HG02642 (cell line): Measurements from ENCODE around the gene POLR1D.
"Not testable (repeated sequence)": the region's sequence is repeated elsewhere in the genome, so short reads cannot be mapped to it uniquely, and the experiment has no call there.

ENCODE experiments used
- ATAC-seq: cut with Tn5 transposase; IDR thresholded peaks from one replicate; pipeline ENCODE4 v1.9.1; 2021; ENCODE audit warnings: mild to moderate bottlenecking; ENCODE audit not compliant: unreplicated experiment, poor library complexity

Gene POLR1D

DNA sequence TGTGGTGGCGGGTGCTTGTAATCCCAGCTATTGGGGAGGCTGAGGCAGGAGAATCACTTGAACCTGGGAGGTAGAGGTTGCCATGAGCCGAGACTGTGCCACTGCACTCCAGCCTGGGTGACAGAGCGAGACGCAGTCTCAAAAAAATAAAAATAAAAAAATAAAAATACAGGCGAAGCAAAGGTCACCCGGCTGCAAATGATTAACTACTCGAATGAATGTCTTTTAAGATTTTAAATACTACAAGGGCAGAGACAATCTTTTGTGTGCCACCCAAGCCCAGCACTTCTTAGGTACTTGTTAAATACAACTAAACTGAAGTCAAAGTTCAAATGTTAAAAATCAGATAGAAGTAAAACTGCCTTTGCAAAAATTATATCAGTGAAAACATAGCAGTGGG, 8.1 kb upstream of the POLR1D start:
- no peak for ATAC-seq

DNA sequence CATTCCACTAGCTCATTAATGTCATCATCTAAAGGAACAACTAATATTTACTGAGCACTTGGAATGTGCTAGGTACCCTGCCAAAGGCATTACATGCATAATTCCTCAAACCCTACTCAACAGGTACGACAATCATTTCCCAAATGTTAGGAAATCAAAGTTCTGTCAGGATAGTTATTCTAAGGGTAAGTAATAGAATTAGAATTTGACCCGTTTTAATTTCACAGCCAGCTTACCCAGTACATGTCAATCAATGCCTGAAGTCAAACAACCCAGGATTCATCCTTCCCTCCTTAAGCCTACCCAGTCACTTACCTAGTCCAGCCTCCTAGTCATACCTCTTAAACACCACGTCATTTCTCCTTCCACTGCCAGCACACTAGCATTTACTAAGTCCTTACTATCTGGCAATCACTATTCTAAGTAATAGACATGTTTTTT, 3.8 kb upstream of the POLR1D start:
- no peak for ATAC-seq

DNA sequence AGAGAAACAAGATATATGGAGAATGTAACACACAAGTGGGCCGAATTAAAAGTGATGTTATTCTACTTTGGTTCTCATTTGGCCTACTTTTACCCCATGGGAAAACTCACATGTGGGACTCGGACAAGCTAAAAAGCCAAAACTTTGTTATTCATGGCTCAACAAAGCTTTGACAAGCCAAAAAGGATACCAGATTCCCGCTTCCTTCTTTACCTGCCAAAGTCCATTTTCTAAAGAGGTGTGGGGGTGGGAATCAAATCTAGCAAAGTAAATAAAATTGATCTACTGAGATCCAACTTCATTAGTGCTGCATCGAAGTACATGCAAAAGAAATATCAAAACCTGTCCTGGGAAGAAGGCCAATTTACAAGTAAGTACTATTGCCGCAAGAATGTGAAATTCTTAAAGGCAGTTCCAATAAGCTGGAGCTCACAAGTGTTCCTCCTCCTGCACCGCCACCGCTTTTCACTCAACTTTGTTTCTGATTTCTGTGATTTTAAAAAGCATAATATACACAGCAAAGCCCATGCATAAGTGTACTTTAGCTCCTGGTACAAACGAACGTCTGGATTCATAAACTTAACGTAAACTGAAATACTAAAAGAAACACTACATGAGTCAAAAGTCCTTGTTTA, 2.5 kb upstream of the POLR1D start:
- no peak for ATAC-seq

DNA sequence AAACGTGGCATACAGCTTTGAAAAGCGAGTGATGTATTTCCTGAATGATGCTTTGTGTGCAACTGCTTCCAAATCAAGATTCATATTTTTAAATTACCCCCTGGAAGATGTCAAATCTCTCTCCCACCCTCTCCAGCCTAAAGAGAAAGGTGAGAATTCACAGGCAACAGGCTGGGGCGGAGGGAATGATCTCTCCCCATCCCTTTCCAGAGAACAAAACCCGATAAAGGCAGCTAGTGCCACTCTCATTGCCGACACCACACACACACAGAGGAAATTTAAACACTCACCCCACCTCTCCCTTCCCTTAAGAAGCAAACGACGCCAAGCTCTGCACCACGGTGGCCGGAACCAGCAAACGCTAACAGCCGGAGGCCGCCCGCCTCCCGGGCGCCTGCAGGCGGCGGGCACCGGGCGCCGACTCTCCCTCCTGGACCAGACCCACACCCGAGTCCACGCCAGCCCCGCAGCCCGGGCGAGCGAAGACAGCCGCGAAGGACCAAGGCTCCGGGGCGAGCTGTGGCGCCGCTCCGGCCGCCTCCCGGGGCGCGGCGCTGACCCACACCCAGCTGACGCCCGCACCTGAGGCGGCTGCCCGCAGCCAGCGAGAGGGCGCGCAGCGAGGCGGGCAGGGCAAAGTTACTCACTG, 1.8 kb upstream of the POLR1D start:
- peak; percentile 35 for ATAC-seq

DNA sequence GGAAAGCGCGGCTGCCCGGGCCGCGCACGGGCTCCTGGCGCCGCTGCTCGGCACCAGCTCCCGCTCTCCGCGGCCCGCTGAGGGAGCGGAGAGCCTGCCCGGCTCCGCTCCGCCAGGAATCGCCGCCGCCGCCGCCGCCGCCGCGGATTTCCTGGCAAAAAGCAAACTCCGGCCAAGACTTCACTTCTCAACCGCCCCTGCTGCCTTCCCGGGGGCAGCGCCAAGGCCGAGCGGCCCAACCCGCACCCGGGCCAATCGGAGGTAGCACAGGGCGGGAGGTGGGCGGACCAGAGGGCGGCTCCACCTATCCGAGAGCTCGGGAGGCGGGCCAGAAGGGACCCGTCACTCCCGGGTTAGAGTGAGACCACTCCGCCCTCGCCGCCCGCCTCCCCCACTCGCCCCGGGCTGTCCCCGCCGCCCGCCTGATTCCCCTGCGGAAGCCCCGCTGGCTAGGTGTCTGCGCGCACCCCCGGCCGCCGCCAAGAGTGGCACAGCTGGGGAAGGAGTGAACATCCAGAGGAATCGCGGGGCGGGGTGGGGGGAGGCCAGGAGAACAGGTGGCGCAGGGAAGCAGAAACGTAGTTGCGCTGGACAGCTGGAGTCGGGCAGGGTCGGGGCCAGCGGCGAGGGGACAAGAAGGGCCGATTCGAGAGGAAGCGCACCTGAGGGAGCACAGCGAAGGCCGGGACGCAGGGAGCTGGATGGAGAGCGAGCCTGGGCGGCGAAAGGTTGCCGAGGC, 1.1 kb upstream of the POLR1D start, which contains the start of gene LNX2:
TSS of gene LNX2 (minus strand) at position 153 of the 739 bp plus-strand sequence. CDS start 38,826 bp downstream, outside the sequence.
- ATAC-seq, result peak; percentile 90

DNA sequence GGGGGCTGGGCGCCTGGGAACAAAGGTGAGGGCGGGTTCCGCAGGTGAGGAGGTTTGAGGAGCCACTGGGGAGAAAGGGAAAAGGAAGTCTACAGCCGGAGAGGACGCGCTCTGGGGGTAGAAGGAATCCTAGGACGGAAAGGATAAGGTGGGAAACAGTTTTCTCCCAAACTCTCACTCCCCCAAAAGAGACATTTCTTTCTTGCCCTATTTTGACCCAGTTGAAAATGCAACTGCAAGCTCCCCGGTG, 651 bp upstream of the POLR1D start:
- ATAC-seq, result no peak

DNA sequence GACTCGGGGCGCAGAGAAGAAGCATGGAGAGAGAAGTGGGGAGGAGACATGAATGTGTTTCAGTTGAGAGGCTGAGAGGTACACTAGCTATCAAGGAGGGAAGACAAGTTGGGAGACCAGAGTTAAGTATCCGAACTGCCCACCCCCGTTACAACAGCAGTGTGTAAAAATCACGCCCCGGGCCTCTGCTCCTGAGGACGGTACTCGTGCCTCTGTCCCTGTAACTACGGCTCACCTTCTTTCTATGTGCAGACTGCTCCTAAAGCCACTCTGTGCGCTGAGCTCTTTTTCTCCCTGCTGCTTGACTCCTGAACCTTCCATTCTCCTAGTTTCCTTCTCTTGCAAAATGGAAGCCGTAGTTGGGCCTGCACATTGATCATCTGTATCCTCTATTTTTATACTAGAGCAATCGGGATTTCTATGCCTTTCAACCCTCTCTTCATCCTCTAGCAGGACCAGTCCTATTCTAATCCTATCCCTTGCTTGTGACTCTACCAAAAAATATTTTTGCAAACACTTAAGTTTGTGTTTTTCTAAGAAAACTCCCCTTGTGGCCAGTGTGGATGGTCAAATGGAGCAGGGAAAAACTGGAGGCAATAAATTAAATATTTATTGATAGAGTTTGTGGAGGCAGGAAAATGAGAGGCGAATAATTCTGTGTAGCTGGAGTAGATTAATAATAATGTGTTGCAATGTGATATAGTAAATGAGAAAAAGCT, 569 bp downstream of the POLR1D start:
- peak; percentile 1 for ATAC-seq

DNA sequence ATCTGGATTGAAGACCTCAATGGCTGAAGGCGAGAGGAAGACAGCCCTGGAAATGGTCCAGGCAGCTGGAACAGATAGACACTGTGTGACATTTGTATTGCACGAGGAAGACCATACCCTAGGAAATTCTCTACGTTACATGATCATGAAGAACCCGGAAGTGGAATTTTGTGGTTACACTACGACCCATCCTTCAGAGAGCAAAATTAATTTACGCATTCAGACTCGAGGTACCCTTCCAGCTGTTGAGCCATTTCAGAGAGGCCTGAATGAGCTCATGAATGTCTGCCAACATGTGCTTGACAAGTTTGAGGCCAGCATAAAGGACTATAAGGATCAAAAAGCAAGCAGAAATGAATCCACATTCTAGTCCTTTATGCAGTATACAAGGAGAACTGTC, 1.2 kb downstream of the POLR1D start:
- no peak for ATAC-seq

DNA sequence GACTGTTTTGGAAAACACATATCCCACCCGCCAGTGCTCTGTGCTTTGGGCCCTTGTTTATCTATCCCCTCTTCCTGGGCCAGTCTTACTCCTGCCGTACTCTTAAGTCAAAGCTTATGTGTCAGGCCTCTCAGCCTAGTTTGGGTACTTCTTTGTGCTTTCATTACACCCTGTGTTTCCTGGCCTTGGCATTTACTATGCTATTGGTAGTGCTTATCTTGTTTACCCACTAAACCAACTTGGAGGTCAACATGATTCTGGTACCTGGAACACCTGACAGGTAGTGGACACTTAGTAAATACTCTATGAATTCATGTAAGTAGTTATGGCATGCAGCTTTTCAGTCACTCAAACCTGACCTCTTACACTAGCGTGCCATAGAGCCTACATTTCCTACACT, 2.4 kb downstream of the POLR1D start:
- no peak for ATAC-seq

DNA sequence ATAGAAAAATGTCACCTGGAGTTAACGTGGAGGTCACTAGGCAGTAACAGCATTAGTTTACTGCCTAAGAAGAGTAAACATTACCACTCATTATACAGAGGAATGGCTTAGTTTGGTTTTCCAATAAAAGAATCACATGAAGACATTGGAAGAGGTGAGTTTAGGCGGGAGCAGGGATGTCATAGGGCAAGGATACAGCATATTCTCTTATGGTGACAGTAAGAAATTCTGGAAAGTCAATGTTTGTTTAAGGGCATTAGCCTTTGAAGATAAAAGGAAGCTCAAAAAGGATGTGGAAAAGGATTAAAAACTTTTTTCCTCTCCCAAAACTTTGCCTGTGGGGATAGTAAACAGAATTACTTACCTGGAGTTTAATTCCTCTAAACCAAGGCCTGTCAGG, 4.1 kb downstream of the POLR1D start:
- no peak for ATAC-seq

DNA sequence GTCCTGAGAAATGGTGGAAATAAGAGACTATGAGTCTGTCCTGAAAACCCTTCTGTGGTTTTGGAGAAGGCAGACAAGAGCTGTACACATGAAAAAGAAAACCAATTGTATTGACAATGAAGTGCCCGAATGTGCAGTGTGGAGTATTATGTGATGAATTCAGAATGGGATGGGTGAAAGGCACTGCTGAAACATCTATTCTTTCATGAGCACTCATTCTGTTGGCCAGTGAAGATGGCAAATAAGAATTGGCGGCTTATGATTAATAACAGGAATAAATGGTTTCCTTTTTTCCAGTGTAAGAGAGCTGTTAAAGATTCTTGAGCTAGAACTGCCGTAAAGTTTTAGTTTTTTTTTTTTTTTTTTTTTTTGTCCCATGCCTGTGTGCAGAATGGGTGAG, 5.7 kb downstream of the POLR1D start:
- ATAC-seq, result no peak

DNA sequence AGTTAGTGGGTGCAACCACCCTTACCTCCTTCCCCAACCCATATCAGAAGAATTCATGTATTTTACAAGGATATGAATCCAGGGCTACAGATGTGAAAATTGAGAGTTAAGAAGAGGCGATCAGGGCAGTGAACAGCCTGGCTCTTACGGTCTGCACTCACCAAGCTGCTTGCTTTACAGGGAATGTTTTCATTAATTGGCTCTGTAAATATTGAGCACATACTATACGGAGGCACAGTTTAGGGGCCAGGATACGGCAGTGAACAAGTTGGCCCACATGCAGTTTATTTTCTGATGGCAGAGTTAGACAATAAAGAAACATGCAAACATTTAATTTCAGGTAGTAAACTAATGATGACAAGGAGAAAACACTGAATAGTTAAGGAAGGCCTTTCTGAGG, 6.4 kb downstream of the POLR1D start:
- ATAC-seq, result no peak

DNA sequence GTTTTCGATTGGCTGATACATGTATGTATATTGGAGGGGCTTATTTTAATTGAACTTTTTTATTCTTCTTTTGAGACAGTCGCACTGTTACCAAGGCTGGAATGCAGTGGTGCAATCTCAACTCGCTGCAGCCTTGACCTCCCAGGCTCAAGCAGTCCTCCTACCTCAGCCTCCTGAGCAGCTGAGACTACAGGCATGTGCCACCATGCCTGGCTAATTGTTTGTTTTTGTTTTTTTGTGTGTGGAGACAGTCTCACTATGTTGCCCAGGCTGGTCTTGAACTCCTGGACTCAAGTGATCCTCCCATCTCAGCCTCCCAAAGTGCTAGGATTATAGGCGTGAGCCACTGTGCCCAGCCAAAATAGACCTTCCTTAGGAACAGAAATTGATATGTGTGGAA, 7.1 kb downstream of the POLR1D start:
- not testable (repeated sequence) for ATAC-seq

DNA sequence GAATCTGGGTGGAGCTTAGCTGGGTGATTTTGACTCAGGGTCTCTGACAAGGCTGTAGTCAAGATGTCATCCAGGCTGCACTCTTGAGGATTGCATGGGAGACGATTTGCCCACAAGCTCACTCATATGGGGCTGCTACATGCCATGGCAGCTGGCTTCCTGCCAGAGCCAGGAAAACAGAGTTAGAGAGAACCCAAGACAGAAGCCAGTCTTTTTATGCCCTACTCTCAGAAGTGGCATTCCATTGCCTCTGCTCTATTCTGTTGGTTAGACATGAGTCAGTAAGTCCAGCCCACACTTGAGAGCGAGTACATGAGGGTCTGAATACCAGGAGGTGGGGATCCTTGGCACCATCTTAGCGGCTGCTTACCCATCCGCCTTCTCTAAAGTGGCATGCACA, 9.5 kb downstream of the POLR1D start:
- no peak for ATAC-seq

DNA sequence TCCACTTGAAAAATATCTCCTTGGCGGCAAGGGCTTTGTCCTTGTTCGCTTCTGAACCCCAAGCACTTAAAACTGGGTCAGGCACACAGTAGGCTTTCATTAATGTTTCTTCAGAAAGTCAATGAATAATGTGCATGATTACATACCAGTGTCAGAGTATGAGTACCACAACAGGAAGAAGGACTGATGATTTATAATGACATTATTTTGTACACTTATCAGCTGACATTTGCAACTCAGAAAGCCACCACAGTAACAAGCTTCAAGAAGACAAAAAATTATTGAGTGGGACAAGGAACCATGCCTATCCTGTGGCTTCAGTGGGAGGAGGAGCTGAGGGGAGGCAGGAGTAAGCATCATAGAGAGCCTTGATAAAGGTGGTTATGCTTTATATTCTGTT, 10.0 kb downstream of the POLR1D start:
- no peak for ATAC-seq

DNA sequence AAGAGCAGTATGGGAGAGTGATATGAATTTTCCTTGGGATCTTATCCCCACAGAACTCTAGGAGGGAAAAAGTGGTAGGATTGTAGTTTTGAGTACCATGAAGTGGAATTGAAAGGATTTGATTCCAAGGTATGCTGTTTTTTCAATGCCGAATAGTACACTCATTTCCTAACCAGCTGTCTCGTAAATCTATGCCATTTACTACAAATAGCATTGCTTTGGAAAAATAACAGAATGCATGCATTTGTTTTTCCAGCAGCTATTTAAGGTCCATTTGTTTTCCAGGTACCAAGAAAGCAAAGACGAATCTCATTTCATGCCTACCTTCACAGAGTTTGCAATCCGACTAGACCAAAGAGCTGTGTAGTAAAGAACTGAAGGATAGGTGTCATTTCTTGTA, 10.5 kb downstream of the POLR1D start:
- no peak for ATAC-seq

DNA sequence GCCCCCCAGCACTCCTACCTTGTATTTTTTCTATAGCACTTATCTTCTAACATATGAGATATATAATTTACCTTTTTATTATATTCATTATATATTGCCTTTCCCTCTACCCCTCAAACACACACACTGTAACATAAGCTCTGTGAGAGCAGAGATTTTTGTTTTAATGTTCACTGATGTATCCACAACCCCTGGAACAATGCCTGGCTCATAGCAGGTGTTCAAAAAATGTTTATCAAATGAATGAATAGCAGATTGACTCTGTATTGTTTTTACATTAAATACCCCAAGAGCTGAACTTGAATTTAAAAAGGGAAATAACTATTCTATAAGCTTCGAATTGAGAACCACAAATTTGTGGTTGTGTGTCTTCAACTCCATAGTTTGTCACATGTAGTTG, 11.0 kb downstream of the POLR1D start:
- ATAC-seq, result no peak

DNA sequence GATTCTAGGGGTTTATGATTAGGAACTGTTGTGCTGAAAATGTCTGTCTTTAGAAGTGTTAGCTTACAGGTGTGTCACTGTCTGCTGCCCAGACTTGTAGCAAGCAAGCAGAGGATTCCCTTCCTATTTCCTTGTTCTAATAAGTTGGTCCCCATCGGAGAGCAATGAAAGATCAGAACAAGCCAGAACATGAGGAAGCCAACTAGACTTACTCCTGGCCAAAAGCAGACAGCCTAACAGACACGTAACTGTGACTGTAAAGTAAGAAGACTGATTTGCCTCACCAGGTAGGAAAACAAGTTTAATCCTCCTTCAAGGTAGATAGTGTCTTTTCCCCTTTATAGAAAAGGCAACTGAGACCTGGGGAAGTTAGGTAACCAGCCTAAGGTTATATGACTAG, 12.5 kb downstream of the POLR1D start:
- ATAC-seq, result no peak

DNA sequence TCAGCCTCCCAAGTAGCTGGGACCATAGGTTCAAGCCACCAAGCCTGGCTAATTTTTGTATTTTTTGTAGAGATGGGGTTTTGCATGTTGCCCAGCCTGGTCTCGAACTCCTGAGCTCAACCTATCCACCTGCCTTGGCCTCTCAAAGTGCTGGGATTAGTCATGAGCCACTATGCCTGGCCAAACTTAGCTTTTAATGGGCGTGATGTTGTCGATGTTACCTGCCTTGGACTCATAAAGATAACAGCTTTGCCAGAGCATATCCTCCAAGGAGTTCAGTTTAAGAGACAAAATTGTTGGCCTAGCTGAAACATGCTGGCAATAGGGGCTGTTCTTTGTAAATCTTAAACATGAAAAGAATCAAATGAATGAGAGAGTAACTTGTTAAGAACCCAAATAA, 13.1 kb downstream of the POLR1D start:
- no peak for ATAC-seq

DNA sequence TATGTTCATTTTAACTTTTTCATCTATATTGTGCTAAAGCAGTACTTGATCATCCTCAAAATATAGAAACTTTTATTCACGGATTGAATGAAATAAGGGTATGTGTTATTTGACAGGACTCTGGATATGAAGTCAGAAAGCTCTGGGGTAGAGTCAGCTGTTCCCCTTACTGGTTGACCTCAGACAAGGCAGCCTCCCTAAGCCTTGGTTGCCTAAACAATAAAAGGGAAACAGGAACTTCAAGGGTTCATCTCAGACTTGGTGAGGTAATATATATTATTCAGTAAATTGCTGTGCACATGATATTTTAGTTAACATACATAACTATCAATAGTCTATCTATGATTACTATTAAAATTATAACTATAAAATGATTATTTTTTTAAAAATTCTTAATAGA, 13.6 kb downstream of the POLR1D start:
- ATAC-seq, result no peak

DNA sequence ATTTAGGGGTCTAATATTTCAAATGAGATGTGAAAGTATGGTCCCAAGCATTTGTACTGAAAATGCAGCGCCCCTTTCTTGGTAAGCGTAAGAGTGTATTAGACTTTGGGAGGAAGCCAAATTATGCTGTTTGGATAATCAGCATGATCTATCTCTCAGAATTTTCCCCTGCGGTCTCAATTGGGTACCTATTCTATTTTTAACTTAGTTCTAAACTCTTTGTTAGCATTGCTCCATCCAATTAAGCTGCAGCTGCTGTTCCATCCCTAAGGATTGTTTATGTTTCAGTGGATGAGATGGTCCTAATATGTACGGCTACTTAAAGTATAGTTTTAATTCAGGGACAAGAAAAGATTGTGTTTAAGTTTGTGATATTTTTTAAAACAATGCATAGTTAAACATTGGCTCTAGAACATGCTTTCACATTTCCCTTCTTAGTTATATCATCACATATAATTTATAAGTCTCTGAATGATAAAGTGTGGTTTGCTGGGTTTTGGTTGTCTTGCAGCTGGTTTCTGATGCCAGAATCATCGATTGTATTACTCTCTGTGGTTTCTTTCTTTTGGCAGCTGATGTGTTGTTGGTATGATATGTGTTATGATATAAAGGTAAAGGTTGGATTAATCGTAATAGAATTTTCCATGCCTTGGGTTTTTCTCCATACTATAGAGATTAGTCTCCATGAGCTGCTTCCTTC, 15.0 kb downstream of the POLR1D start:
- no peak for ATAC-seq
